HUES48 (cell line): ENCODE data around the gene DPEP3.
A peak's percentile ranks its signal among the peaks of the same experiment; 100 is the strongest.

ENCODE experiments used
- H3K27ac ChIP-seq: one replicate; pipeline ENCODE4 v1.7.0; 2013; ENCODE audit warnings: low read depth, low read length, inconsistent platforms
- H3K27me3 ChIP-seq: 2 replicates; pipeline ENCODE4 v1.6.1; 2013; ENCODE audit warnings: mild to moderate bottlenecking, low read length; ENCODE audit not compliant: control insufficient read depth, insufficient read depth
- H3K36me3 ChIP-seq: 2 replicates; pipeline ENCODE4 v1.6.1; 2013; ENCODE audit warnings: low read length; ENCODE audit not compliant: control insufficient read depth, insufficient read depth
- H3K4me1 ChIP-seq: 2 replicates; pipeline ENCODE4 v1.6.1; 2013; ENCODE audit warnings: mild to moderate bottlenecking, low read length; ENCODE audit not compliant: control insufficient read depth, insufficient read depth
- H3K4me3 ChIP-seq: 2 replicates; pipeline ENCODE4 v1.5.1; 2013; ENCODE audit warnings: mild to moderate bottlenecking, low read depth, low read length
- H3K9ac ChIP-seq: 2 replicates; pipeline ENCODE4 v1.6.1; 2013; ENCODE audit warnings: mild to moderate bottlenecking, low read depth, low read length, moderate library complexity
- H3K9me3 ChIP-seq: 2 replicates; pipeline ENCODE4 v1.6.1; 2013; ENCODE audit warnings: low read length; ENCODE audit not compliant: control insufficient read depth, insufficient read depth

Gene DPEP3

DNA sequence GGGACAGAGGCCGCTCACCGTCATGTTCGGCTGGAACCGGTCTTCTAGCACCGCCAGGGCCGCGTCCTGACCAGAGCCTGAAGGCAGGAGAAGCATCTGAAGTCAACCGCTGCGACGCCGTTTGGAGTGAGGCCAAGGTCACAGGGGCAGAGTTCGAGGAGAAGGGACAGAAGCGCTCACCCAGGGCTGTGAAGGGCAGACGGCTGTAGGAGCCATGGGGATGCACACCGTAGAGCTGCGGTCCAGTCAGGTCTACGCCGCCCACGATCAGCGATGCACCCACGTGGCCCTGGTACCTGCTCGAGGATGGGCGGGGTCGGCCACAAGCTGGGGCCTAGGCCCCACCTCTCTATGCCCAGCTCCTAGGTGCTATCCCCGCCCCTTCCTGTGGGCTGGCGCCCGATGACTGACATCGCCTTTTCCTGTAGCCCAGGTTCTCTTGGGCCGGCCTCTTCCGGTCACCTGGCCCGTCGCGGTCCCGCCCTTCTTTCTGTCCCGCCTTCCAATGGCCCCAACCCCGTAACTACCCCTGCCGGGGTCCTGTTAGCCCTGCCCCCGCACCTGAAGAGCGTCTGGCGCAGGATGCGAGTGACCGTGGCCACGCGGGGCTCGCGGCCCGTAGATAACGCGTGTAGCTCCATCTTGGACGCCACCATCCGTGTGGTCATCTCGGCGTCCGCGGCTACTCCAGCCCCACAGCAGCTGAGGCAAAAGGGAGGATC is 44.7 kb downstream of the DPEP3 start:
- Histone ChIP-seq H3K27ac (peak overlapping the region; percentile 73), H3K27me3 (no peaks in the 10 kb centered on the region), H3K9ac (peak overlapping the region; percentile 84), H3K36me3 (peaks cover 3% of the 10 kb centered on the region; the same call in 1 of the 2 replicates), H3K4me1 (peaks cover 11% of the 10 kb centered on the region), H3K4me3 (peak overlapping the region; percentile 99), H3K9me3 (no peaks in the 10 kb centered on the region)

DNA sequence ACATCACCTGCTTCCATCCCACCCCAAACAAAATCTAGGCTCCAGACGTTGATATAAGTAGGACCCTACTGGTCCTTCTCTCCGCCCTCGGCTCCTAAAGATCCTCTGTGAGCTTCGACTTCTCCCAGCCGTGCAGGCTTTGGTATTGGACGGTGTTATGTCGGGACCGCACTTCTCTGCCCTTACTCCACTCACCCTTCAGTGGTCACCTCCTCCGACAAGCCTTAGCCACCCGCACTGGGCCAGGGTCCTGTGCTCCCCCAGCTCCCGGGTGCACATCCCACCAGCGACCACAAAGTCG is 45.2 kb downstream of the DPEP3 start:
- peak overlapping the region; percentile 74 for H3K9ac ChIP-seq
- H3K27ac ChIP-seq, result no peak overlapping the region
- peaks cover 3% of the 10 kb centered on the region; the same call in 1 of the 2 replicates for H3K36me3 ChIP-seq
- H3K9me3 ChIP-seq, result no peaks in the 10 kb centered on the region
- H3K27me3 ChIP-seq, result no peaks in the 10 kb centered on the region
- peak overlapping the region; percentile 99 for H3K4me3 ChIP-seq
- peaks cover 11% of the 10 kb centered on the region for H3K4me1 ChIP-seq

DNA sequence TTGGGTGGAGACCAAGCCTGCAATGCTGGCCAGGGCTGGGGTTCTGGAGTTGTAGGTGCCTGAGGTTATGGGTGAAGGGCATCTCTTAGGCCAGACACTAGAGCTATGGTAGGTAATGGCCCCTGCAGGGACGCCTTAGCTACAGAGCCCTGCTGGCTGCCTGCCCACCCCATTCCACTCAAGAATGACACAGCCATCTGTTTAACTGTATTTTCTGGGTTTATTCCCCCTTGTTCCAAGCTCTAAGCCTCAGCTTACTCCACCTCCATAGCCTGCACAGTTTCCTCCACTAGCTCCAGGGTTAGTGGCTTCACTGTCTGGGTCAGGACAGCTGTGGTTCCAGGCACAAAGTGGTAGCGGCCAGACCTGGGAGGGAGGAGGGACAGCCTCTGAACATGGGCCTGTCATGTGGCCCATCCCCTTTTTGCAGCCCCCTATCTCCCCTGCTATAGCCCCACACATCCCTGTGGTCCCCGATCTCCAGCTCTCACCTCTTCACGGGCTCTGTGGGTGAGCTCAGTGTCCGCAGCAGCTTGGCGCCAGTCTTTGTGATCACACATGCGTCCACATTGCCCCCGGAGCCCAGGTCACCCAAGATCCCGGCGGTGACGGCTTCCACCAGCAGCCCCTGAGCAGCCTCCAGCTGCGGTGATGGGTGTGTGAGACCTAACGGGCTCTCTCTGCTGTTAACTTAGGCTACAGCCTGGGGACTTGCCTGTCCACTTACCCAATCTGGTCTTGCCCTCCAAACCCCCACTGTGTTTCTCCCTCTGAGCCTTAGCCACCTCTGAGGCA is 45.8 kb downstream of the DPEP3 start:
- peaks cover 11% of the 10 kb centered on the region for H3K4me1 ChIP-seq
- H3K9ac ChIP-seq, result 0 out of 2 replicates have a peak overlapping the region, but pooled peaks have one; percentile 74
- H3K27me3 ChIP-seq, result no peaks in the 10 kb centered on the region
- no peaks in the 10 kb centered on the region for H3K9me3 ChIP-seq
- peak overlapping the region; percentile 99 for H3K4me3 ChIP-seq
- no peak overlapping the region for H3K27ac ChIP-seq
- peaks cover 6% of the 10 kb centered on the region; the same call in 1 of the 2 replicates for H3K36me3 ChIP-seq

DNA sequence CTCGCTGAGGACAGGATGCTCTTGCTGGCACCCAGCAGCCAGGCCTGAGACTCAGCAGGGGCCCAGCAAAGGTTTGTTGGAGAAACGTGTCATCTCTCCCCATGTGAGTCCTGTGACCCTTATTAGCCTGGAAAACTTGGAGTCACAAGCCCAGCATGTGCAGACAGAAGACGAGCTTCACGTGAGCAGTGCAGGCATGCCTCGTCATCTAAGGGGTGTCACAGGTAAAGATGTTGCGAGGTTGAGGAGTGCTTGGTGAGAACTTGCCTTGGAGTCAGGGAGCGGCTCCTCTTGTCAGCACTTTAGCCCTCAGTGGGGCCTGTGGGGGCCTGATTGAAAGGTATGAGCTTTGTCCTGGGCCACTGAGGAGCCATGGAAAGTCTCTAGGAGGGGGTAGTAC is 46.5 kb downstream of the DPEP3 start:
- Histone ChIP-seq H3K9ac (no peak overlapping the region), H3K4me1 (peaks cover 11% of the 10 kb centered on the region), H3K27me3 (no peaks in the 10 kb centered on the region), H3K4me3 (0 out of 2 replicates have a peak overlapping the region, but pooled peaks have one; percentile 99), H3K36me3 (peaks cover 13% of the 10 kb centered on the region; the same call in 1 of the 2 replicates), H3K27ac (no peak overlapping the region), H3K9me3 (no peaks in the 10 kb centered on the region)

DNA sequence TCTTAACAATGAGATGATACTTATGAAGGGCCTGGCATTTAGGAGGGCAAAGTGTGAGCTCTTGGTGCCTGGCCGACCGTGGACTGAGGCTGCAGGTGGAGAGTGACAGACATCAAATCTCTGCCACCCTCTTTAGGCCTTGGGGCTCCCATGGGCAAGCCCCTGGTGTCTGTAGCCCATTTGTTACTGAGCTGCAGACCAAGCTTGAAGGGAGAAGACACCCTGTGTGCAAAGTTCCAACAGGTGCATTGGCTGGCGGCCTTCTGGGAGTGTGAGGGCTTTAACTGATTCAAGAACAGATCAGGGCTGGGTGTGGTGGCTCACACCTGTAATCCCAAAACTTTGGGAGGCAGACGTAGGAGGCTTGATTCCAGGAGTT is 47.8 kb downstream of the DPEP3 start:
- no peak overlapping the region for H3K27ac ChIP-seq
- H3K4me1 ChIP-seq, result peaks cover 11% of the 10 kb centered on the region
- no peaks in the 10 kb centered on the region for H3K27me3 ChIP-seq
- peaks cover 20% of the 10 kb centered on the region for H3K36me3 ChIP-seq
- no peak overlapping the region for H3K4me3 ChIP-seq
- no peaks in the 10 kb centered on the region for H3K9me3 ChIP-seq
- H3K9ac ChIP-seq, result no peak overlapping the region

DNA sequence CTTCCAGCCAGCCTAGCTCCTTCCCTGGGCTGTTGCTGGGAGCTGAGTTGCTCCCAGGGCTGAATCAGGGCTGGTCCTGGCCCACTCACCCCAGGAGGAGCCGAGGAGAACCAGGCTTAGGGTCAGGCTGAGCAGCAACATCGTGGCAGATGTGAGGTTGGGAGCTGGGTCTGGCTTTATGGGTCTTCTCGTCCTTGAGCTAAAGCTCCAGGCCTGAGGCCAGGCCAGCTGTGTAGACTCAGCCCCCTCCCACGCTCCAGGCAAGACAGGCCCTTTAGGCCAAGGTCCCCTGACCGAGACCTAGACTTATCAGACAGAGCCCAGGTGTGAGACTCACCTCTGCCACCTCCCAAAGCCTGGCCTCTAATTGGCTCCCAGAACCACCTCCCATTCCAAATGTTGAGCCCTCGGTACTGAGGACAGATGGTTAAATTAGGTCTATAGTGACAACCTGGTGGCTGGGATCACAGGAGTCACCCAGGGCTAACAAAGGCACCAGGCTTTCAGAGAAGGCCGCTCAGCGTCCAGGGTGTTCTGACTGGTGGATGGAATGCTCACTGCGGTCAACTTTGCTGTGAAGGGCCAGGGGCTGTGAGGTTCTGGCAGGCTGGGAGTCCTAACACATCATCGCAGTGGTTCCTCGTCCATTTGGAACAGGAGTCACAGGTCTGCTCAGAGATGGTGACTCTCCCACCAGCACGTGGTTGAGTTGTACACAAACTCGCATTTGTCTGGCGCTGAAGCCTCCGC is 48.4 kb downstream of the DPEP3 start, which contains the start of gene CTRL:
Gene CTRL, minus strand, starts transcription at position 151 of the 750 bp plus-strand sequence. Its CDS starts 10 bp downstream, at position 141.
- Histone ChIP-seq H3K4me3 (no peak within 1 kb of the TSS), H3K4me1 (peaks cover 6% of the 10 kb centered on the region), H3K36me3 (peaks cover 23% of the 10 kb centered on the region), H3K27ac (no peak within 1 kb of the TSS), H3K9me3 (no peaks in the 10 kb centered on the region), H3K9ac (no peak within 1 kb of the TSS), H3K27me3 (no peaks in the 10 kb centered on the region)

DNA sequence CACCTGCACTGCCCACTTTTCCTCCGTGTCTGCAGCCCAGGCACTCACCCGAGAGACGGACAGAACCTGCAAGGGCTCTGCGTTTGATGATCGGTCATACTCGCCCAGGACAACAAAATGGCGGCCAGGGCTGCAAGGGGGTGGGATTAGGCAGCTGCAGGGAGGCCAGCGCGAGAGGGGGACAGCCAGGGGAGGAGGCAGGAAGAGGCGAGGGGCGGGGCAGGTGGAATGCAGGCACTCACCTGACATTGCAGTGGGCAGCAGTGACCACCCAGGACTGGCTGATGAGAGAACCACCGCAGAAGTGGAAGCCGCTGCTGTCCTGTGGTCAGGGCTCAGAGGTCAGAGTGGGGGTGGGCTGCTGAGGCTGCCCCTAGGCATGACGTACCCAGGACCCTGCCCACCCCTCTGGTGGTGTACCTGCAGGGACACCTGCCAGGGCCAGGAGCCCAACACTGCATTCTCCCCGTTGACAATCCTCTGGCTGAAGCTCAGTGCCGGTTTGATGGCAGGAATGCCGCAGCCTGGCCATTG is 49.6 kb downstream of the DPEP3 start:
- no peak overlapping the region for H3K4me3 ChIP-seq
- peaks cover 23% of the 10 kb centered on the region for H3K36me3 ChIP-seq
- no peak overlapping the region for H3K9ac ChIP-seq
- H3K9me3 ChIP-seq, result no peaks in the 10 kb centered on the region
- H3K27ac ChIP-seq, result no peak overlapping the region
- peaks cover 4% of the 10 kb centered on the region; the same call in 1 of the 2 replicates for H3K4me1 ChIP-seq
- H3K27me3 ChIP-seq, result no peaks in the 10 kb centered on the region

DNA sequence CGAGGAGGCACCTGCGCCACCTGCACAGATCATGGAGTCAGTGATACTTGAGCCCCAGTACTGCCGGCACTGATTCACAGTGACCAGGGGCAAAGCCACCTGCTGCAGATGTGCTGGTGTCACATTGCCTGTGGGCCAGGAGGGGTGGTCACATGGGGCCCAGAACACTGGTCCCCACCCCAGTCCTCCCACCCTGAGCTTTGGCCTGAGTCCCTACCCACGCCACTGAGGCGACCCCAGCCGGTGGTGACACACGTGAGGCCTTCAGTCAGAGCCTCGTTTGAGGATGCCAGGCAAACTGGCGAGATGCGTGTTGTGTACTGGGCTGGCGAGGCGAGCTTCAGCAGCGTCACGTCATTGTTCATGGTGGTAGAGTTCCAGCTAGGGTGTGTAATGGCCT is 50.1 kb downstream of the DPEP3 start:
- H3K36me3 ChIP-seq, result peaks cover 23% of the 10 kb centered on the region
- no peaks in the 10 kb centered on the region for H3K9me3 ChIP-seq
- no peaks in the 10 kb centered on the region for H3K27me3 ChIP-seq

DNA sequence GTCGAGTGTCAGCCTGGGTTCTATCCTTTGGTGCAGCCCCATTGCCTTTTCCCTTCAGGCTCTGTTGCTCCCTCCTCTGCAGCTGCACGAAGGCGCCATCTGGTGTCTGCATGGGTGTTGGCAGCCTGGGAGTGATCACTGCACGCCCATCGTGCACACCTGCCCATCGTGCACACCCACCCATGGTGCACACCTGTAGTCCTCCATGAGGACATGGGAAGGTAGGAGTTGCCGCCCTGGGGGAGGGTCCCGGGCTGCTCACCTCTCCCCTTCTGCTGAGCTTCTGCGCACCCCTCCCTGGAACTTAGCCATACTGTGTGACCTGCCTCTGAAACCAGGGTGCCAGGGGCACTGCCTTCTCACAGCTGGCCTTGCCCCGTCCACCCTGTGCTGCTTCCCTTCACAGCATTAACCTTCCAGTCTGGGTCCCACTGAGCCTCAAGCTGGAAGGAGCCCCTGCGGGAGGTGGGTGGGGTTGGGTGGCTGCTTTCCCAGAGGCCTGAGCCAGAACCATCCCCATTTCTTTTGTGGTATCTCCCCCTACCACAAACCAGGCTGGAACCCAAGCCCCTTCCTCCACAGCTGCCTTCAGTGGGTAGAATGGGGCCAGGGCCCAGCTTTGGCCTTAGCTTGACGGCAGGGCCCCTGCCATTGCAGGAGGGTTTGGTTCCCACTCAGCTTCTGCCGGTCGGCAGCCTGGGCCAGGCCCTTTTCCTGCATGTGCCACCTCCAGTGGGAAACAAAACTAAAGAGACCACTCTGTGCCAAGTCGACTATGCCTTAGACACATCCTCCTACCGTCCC is 51.5 kb downstream of the DPEP3 start:
- H3K27me3 ChIP-seq, result no peaks in the 10 kb centered on the region
- no peak overlapping the region for H3K27ac ChIP-seq
- no peak overlapping the region for H3K9ac ChIP-seq
- H3K36me3 ChIP-seq, result peaks cover 23% of the 10 kb centered on the region
- H3K4me1 ChIP-seq, result no peaks in the 10 kb centered on the region; the same call in 1 of the 2 replicates
- no peaks in the 10 kb centered on the region for H3K9me3 ChIP-seq
- H3K4me3 ChIP-seq, result no peak overlapping the region

More for the DNA sequence above, 50.1 kb downstream of the DPEP3 start:
- Histone ChIP-seq H3K9ac (no peak overlapping the region), H3K4me1 (peaks cover 4% of the 10 kb centered on the region; the same call in 1 of the 2 replicates), H3K4me3 (no peak overlapping the region), H3K27ac (no peak overlapping the region)

DNA sequence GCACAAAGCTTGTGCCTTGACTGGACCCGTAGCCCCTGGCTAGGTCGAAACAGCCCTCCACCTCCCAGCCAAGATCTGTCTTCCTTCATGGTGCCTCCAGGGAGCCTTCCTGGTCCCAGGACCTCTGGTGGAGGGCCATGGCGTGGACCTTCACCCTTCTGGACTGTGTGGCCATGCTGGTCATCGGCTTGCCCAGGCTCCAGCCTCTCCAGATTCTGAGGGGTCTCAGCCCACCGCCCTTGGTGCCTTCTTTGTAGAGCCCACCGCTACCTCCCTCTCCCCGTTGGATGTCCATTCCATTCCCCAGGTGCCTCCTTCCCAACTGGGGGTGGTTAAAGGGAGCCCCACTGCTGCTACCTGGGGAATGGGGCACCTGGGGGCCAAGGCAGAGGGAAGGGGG is 52.2 kb downstream of the DPEP3 start:
- no peak overlapping the region for H3K9ac ChIP-seq
- no peaks in the 10 kb centered on the region for H3K9me3 ChIP-seq
- H3K27ac ChIP-seq, result no peak overlapping the region
- peaks cover 28% of the 10 kb centered on the region for H3K36me3 ChIP-seq
- no peaks in the 10 kb centered on the region; the same call in 1 of the 2 replicates for H3K4me1 ChIP-seq
- H3K27me3 ChIP-seq, result no peaks in the 10 kb centered on the region
- H3K4me3 ChIP-seq, result no peak overlapping the region
